Right renal cortex interstitium (tissue), 3 donors: ENCODE measurements around the gene THAP8. TPM values are rescaled to one million over a fixed set of nuclear protein-coding genes. Genes with fewer than 3 reads are reported as not detected.

Experiments used
- DNase-seq, 3 donors: peaks; one replicate each; pipeline ENCODE4 v3.0.0-alpha.2; 2013; ENCODE audit warnings: low read depth in 3 of 3, low spot score in 2 of 3
- polyA plus RNA-seq, 3 donors: library from polyadenylated mRNA; unstranded; fragments of 120-200 nt; gene quantifications; one replicate each; pipeline ENCODE4 v1.2.1, GENCODE V29; 2013; ENCODE audit not compliant: insufficient read length in 3 of 3

THAP8 gene
- polyA plus RNA-seq, 3 donors = 8.7 to 10.8 (median 9.3) TPM

GRCh38 chr19:35995048-35995993, 58.8 kb downstream of the THAP8 start, which contains the start of gene SDHAF1:
SDHAF1 (plus strand) TSS chr19:35995188; CDS start chr19:35995275, 87 bp downstream.
- DNase-seq = peak; percentile 83 to 91 (median 88)

GRCh38 chr19:35993923-35994598, 60.0 kb downstream of the THAP8 start:
- no peak for DNase-seq

GRCh38 chr19:35992907-35993765, 60.9 kb downstream of the THAP8 start:
- DNase-seq = no peak

GRCh38 chr19:35991731-35992450, 62.2 kb downstream of the THAP8 start:
- DNase-seq = no peak

- DNase-seq = no peak
Measured at GRCh38 chr19:35990771-35991730, 63.0 kb downstream of the THAP8 start.

- no peak for DNase-seq
Measured at GRCh38 chr19:35990156-35990555, 63.9 kb downstream of the THAP8 start.

GRCh38 chr19:35988824-35989223, 65.3 kb downstream of the THAP8 start:
- DNase-seq = no peak

GRCh38 chr19:35987571-35987896, 66.6 kb downstream of the THAP8 start:
- no peak for DNase-seq

- no peak for DNase-seq
Measured at GRCh38 chr19:35986664-35987570, 67.2 kb downstream of the THAP8 start.

- DNase-seq = no peak
Measured at GRCh38 chr19:35986111-35986510, 68.0 kb downstream of the THAP8 start.

Other genes starting within 250 kb of the THAP8 start
- 10 to 100 TPM; 21.0 to 30.4 (median 24.1) TPM for gene PRODH2, start 241.4 kb downstream of the THAP8 start, polyA plus RNA-seq
- 100 to 1,000 TPM; 111 to 126 (median 124) TPM for gene NPHS1, start 201.8 kb downstream of the THAP8 start, polyA plus RNA-seq
- 10 to 100 TPM in 1 of 3 donors, 1 to 10 TPM in 2; 8.8 to 10.4 (median 9.3) TPM for gene KIRREL2, start 197.4 kb downstream of the THAP8 start, polyA plus RNA-seq
- 10 to 100 TPM; 17.7 to 25.0 (median 23.4) TPM for gene APLP1, start 185.7 kb downstream of the THAP8 start, polyA plus RNA-seq
- gene NFKBID, start 153.7 kb downstream of the THAP8 start, polyA plus RNA-seq = 1 to 10 TPM; 2.0 to 2.6 (median 2.2) TPM
- gene HCST, start 151.8 kb downstream of the THAP8 start, polyA plus RNA-seq = 1 to 10 TPM; 2.7 to 3.2 (median 2.8) TPM
- gene TYROBP, start 146.0 kb downstream of the THAP8 start, polyA plus RNA-seq = 10 to 100 TPM in 2 of 3 donors, 1 to 10 TPM in 1; 6.3 to 10.5 (median 10.3) TPM
- gene LRFN3, start 117.9 kb downstream of the THAP8 start, polyA plus RNA-seq = 1 to 10 TPM; 7.1 to 8.3 (median 7.4) TPM
- 10 to 100 TPM; 11.2 to 12.0 (median 11.7) TPM for gene SDHAF1, start 59.1 kb downstream of the THAP8 start, polyA plus RNA-seq
- gene SYNE4, start 45.5 kb downstream of the THAP8 start, polyA plus RNA-seq = 10 to 100 TPM in 1 of 3 donors, 1 to 10 TPM in 2; 9.8 to 10.1 (median 9.9) TPM
- 10 to 100 TPM; 13.7 to 15.9 (median 15.5) TPM for gene ALKBH6, start 40.1 kb downstream of the THAP8 start, polyA plus RNA-seq
- gene CLIP3, start 21.4 kb downstream of the THAP8 start, polyA plus RNA-seq = 10 to 100 TPM; 47.2 to 49.8 (median 48.5) TPM
- 1 to 10 TPM; 4.0 to 4.7 (median 4.1) TPM for gene WDR62, start 612 bp upstream of the THAP8 start, polyA plus RNA-seq
- gene OVOL3, start 56.9 kb upstream of the THAP8 start, polyA plus RNA-seq = not detected
- 10 to 100 TPM; 39.8 to 51.8 (median 50.1) TPM for gene POLR2I, start 60.6 kb upstream of the THAP8 start, polyA plus RNA-seq
- gene TBCB, start 61.2 kb upstream of the THAP8 start, polyA plus RNA-seq = 100 to 1,000 TPM; 110 to 122 (median 112) TPM
- 100 to 1,000 TPM; 529 to 603 (median 569) TPM for gene CAPNS1, start 85.8 kb upstream of the THAP8 start, polyA plus RNA-seq
- 10 to 100 TPM; 24.3 to 28.2 (median 26.4) TPM for gene COX7A1, start 98.2 kb upstream of the THAP8 start, polyA plus RNA-seq
- gene ZNF565, start 160.4 kb upstream of the THAP8 start, polyA plus RNA-seq = 1 to 10 TPM; 6.3 to 7.0 (median 6.7) TPM
- 100 to 1,000 TPM; 145 to 170 (median 162) TPM for gene ZNF146, start 160.8 kb upstream of the THAP8 start, polyA plus RNA-seq